HG02970 (cell line): ENCODE measurements around the gene POLG2.
A peak's percentile ranks its signal among the peaks of the same experiment; 100 is the strongest.
"Not testable (repeated sequence)": the region's sequence is repeated elsewhere in the genome, so short reads cannot be mapped to it uniquely, and the experiment has no call there.

Experiments
- ATAC-seq: cut with Tn5 transposase; IDR thresholded peaks from one replicate; pipeline ENCODE4 v1.9.1; 2021; ENCODE audit warnings: mild to moderate bottlenecking, moderate library complexity, moderate number of reproducible peaks; ENCODE audit not compliant: unreplicated experiment, low FRiP score

POLG2 gene

GRCh38 chr17:64506201-64506575 lies 9.3 kb upstream of the POLG2 start, which contains the start of gene DDX5:
Gene DDX5, minus strand, starts transcription at chr17:64506289. Its CDS starts 170 bp downstream, at chr17:64506119.
- peak; percentile 68 for ATAC-seq

- peak; percentile 1 for ATAC-seq
Observed at GRCh38 chr17:64505340-64506200, 8.7 kb upstream of the POLG2 start.

GRCh38 chr17:64504769-64505339 lies 8.0 kb upstream of the POLG2 start:
- no peak for ATAC-seq

GRCh38 chr17:64503821-64504768 lies 7.2 kb upstream of the POLG2 start:
- no peak for ATAC-seq

GRCh38 chr17:64503341-64503740 lies 6.5 kb upstream of the POLG2 start:
- no peak for ATAC-seq

- ATAC-seq = no peak
Observed at GRCh38 chr17:64502809-64503208, 6.0 kb upstream of the POLG2 start.

GRCh38 chr17:64502021-64502420 lies 5.2 kb upstream of the POLG2 start:
- ATAC-seq = no peak

- no peak for ATAC-seq
Observed at GRCh38 chr17:64500862-64501765, 4.3 kb upstream of the POLG2 start.

GRCh38 chr17:64500487-64500859 lies 3.6 kb upstream of the POLG2 start:
- no peak for ATAC-seq

GRCh38 chr17:64499805-64500486 lies 3.1 kb upstream of the POLG2 start:
- no peak for ATAC-seq

- ATAC-seq = no peak
Observed at GRCh38 chr17:64498308-64499203, 1.7 kb upstream of the POLG2 start.

- no peak for ATAC-seq
Observed at GRCh38 chr17:64497565-64498035, 746 bp upstream of the POLG2 start.

GRCh38 chr17:64496348-64496785 lies 487 bp downstream of the POLG2 start:
- ATAC-seq = peak; percentile 9

- ATAC-seq = not testable (repeated sequence)
Observed at GRCh38 chr17:64495300-64495699, 1.6 kb downstream of the POLG2 start.

GRCh38 chr17:64494121-64494520 lies 2.7 kb downstream of the POLG2 start:
- ATAC-seq = no peak

GRCh38 chr17:64492481-64493109 lies 4.3 kb downstream of the POLG2 start:
- ATAC-seq = no peak

- no peak for ATAC-seq
Observed at GRCh38 chr17:64491994-64492393, 4.9 kb downstream of the POLG2 start.
